ENCODE results near the gene HVCN1.

- TF ChIP-seq CTCF (IDR thresholded peaks at IDR 0.05 in 4 of 5, conservative IDR thresholded peaks at IDR 0.05 in 1 of 5) (no peak), POLR2A (IDR thresholded peaks at IDR 0.05) (no peak)
Observed at GRCh38 chr12:110677206-110677911, 11.6 kb downstream of the HVCN1 start.
